ENCODE measurements around the gene ESYT2. TPM values are rescaled to one million over a fixed set of nuclear protein-coding genes. Genes with fewer than 3 reads are reported as not detected.

The ESYT2 gene
- total RNA-seq, 1 experiment from 2014 or later: 68.2 TPM

- no peaks in the 10 kb centered on the region for H3K9me3 ChIP-seq (ENCODE audit: control insufficient read depth in 1 of 2, insufficient read depth in 1 of 2, low read depth in 1 of 2, low read length in 2 of 2)
- H3K4me3 ChIP-seq (replicated peaks in 1 of 2; ENCODE audit: low read depth in 1 of 2, low read length in 2 of 2): peak overlapping the region; percentile 29 to 52
- no peaks in the 10 kb centered on the region for H4K20me1 ChIP-seq (ENCODE audit: insufficient read depth)
- H3K79me2 ChIP-seq (ENCODE audit: insufficient read depth, low read length): peaks cover 100% of the 10 kb centered on the region
- POLR2A ChIA-PET: interaction anchor here (2.0 kb wide), 1 partner anchor 42 kb away, joined by 7 read pairs; no protein-coding TSS in a partner anchor
- no peak overlapping the region for H2AFZ ChIP-seq (ENCODE audit: low read depth, low read length, poor library complexity, severe bottlenecking)
- BruUV-seq (replicated peaks): TSS peak; percentile 89
- H3K27ac ChIP-seq (ENCODE audit: low read depth, low read length): peak overlapping the region; percentile 92
- CTCF ChIA-PET: no interaction called here
- no peaks in the 10 kb centered on the region for H3K27me3 ChIP-seq (ENCODE audit: insufficient read depth, low read length)
- intact Hi-C loops (cut with micrococcal nuclease): loop anchor here (10.0 kb wide), 1 partner anchor 117 kb away; the partner anchor contains the start of gene NCAPG2
- peak overlapping the region; percentile 85 for H3K4me2 ChIP-seq (ENCODE audit: low read length)
- ATAC-seq: peak; percentile 63
- peak; percentile 90 for DNase-seq (ENCODE audit: low read depth, low spot score)
- H3K4me1 ChIP-seq (ENCODE audit: control insufficient read depth in 1 of 2, insufficient read depth in 2 of 2, low read length in 2 of 2): peaks cover 55 to 84% of the 10 kb centered on the region in 2 experiments
- RAD21 ChIA-PET (ENCODE audit: low non-redundant PET in 1 of 2, low total read pairs in 2 of 2, uncharacterized antibody in 2 of 2, unreplicated experiment in 2 of 2): no interaction called here
- 0 out of 4 replicates have a peak, but pooled peaks cover 0 to 3% of the 10 kb centered on the region in 2 experiments for H3K36me3 ChIP-seq (ENCODE audit: control insufficient read depth in 1 of 2, insufficient read depth in 2 of 2, low read length in 2 of 2)
- H3K9me2 ChIP-seq (ENCODE audit: insufficient read depth): no peaks in the 10 kb centered on the region
- H3K9ac ChIP-seq (ENCODE audit: low read length): peak overlapping the region; percentile 72
- no peak for TF ChIP-seq ZBTB33 (IDR thresholded peaks at IDR 0.05; ENCODE audit: extremely low read depth, insufficient replicate concordance, low read length)
- TF ChIP-seq FOSL1 (IDR thresholded peaks at IDR 0.05; ENCODE audit: low read depth): peak; percentile 86
- TF ChIP-seq RAD21 (IDR thresholded peaks at IDR 0.05; ENCODE audit: low read depth): peak; percentile 9
- TF ChIP-seq ELF1 (IDR thresholded peaks at IDR 0.05; ENCODE audit: borderline replicate concordance, low read depth): no peak
- TF ChIP-seq CTCF (IDR thresholded peaks at IDR 0.05 in 2 of 3, conservative IDR thresholded peaks at IDR 0.05 in 1 of 3; ENCODE audit: borderline replicate concordance in 1 of 3, insufficient read depth in 1 of 3, low read depth in 2 of 3, low read length in 2 of 3): no peak
- TF ChIP-seq SP1 (IDR thresholded peaks at IDR 0.05; ENCODE audit: low read depth): peak; percentile 86
- TF ChIP-seq EZH2 (IDR thresholded peaks at IDR 0.05): no peak
- peak; percentile 33; the same call in 1 of the 2 replicates for TF ChIP-seq CEBPB (IDR thresholded peaks at IDR 0.05; ENCODE audit: low read depth)
- TF ChIP-seq CBX3 (IDR thresholded peaks at IDR 0.05; ENCODE audit: low read depth): peak; percentile 51
- TF ChIP-seq SIN3A (IDR thresholded peaks at IDR 0.05; ENCODE audit: low read depth): peak; percentile 64; the same call in 1 of the 2 replicates
- TF ChIP-seq JUND (IDR thresholded peaks at IDR 0.05): peak; percentile 86
- no peak for TF ChIP-seq ATF3 (IDR thresholded peaks at IDR 0.05)
- TF ChIP-seq, protein P1, sequence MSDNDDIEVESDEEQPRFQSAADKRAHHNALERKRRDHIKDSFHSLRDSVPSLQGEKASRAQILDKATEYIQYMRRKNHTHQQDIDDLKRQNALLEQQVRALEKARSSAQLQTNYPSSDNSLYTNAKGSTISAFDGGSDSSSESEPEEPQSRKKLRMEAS (IDR thresholded peaks at IDR 0.05): peak; percentile 32; the same call in 1 of the 2 replicates
- TF ChIP-seq SRF (IDR thresholded peaks at IDR 0.05; ENCODE audit: low read depth): no peak
- no peak for TF ChIP-seq TCF7L2 (IDR thresholded peaks at IDR 0.05; ENCODE audit: borderline replicate concordance, extremely low read depth, insufficient read depth, insufficient read length)
- no peak for TF ChIP-seq ZNF274 (IDR thresholded peaks at IDR 0.05; ENCODE audit: low read depth, low read length)
- no peak for TF ChIP-seq EGR1 (IDR thresholded peaks at IDR 0.05; ENCODE audit: low read depth)
- no peak for TF ChIP-seq YY1 (IDR thresholded peaks at IDR 0.05; ENCODE audit: extremely low read depth, insufficient replicate concordance, low read depth, low read length)
Observed at GRCh38 chr7:158821171-158822031, 7.9 kb downstream of the ESYT2 start.

Data from HCT116 (cell line).